ENCODE results near the gene POGLUT3. TPM values are rescaled to one million over a fixed set of nuclear protein-coding genes. Genes with fewer than 3 reads are reported as not detected.

The POGLUT3 gene, protein sequence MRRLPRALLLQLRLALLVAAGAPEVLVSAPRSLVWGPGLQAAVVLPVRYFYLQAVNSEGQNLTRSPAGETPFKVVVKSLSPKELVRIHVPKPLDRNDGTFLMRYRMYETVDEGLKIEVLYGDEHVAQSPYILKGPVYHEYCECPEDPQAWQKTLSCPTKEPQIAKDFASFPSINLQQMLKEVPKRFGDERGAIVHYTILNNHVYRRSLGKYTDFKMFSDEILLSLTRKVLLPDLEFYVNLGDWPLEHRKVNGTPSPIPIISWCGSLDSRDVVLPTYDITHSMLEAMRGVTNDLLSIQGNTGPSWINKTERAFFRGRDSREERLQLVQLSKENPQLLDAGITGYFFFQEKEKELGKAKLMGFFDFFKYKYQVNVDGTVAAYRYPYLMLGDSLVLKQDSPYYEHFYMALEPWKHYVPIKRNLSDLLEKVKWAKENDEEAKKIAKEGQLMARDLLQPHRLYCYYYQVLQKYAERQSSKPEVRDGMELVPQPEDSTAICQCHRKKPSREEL
- total RNA-seq, result 17.4 and 27.2 TPM in 2 replicates

DNA sequence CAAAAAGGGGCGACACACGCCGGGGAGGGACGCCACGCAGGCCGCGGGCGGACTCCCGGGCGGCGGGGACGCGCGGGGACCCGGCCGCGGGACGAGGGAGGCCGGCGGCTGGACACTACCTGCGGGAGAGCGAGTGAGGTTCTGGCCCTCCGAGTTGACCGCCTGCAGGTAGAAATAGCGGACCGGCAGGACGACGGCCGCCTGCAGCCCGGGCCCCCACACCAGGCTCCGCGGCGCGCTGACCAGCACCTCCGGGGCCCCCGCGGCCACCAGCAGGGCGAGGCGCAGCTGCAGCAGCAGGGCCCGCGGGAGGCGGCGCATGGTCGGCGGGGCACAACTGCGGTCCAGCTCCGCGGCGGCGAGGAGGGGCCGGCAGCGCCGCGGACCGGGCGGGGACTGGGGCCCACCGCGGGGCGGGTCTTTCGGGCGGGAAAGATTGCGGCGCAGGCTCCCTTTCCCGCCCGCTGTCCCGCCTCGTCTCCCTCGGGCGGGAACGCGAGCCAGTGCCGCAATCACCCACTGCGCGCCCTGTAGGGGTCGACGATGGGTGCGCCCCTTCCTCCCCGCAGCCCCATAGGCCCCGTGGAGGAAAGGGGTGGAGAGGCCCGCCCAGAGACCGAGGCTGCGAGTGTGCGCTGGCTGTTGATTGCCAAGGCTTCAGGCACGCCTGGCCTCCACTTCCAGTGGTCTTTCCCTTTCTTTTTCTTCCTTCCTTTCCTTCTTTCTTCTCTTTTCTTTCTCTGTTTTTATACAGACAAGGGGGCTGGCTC, at the start of gene POGLUT3:
TSS of gene POGLUT3 (minus strand) at position 339 of the 770 bp plus-strand sequence. CDS start at position 321, 18 bp downstream.

DNA sequence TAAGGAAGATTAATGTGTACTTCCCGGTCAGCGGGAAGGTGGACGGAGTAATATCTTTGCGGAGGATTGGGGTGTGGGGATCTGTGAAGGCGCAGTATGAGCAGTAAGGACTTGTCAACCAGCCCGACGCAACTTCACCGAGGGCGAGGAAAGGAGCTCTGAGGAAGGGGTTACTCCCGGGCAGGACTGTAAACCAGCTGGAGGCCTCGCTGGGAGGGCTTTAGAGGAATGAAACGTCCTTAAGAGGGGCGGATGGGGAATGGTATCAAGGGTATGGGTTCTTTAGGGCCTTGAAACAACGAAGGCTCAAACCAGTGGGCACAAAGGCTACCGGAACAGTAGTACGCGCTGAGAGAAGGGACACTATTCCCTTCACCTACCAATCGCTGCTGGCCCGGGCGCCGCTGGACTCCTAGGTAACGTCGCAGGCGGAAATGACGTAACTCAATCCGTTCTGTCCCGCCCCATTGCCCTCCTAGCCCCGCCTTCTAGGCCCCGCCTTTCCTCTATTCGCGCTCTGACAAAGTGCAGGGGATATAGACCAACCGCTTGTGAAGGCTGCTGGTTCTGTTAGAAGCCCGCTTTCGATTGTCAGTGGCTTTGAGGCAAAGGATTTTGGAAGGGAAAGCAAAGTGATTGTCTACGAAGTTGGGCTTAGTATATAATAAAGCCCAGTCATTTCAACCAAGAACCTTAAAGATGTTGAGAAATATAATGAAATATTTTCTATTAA, 30.9 kb downstream of the POGLUT3 start, which contains the start of gene C11orf65:
TSS of gene C11orf65 (minus strand) at position 439 of the 733 bp plus-strand sequence. CDS start 5,970 bp downstream, outside the sequence.

Other genes with a start within 250 kb of the POGLUT3 start
- gene C11orf65, start 30.9 kb downstream of the POGLUT3 start, total RNA-seq, result 0.13 and 1.6 TPM in 2 replicates
- 3.9 and 4.4 TPM in 2 replicates for gene EXPH5, start 95.4 kb upstream of the POGLUT3 start, total RNA-seq
- 7.2 and 21.3 TPM in 2 replicates for gene DDX10, start 166.7 kb upstream of the POGLUT3 start, total RNA-seq